ENCODE results near the gene NRG2.

- TF ChIP-seq POLR2A (IDR thresholded peaks at IDR 0.05; ENCODE audit: extremely low read depth, insufficient read length): no peak
- no peak for TF ChIP-seq CTCF (IDR thresholded peaks at IDR 0.05; ENCODE audit: low read depth, low read length)
- TF ChIP-seq MYC (IDR thresholded peaks at IDR 0.05; ENCODE audit: low read depth, low read length): no peak
Measured at GRCh38 chr5:139994234-139994633, 48.9 kb downstream of the NRG2 start.

Data from NB4 (cell line).